Adrenal gland (tissue), 5 donors: ENCODE data around the gene CAPN8.

ENCODE experiments used
- CTCF ChIP-seq, 6 experiments: fragments of 450-650 bp in 4 of 6; fragments of 200-600 bp in 2 of 6; sonication (generic) in 1 of 6; IDR thresholded peaks; 1 replicate in 5 of 6; 2 replicates in 1 of 6; pipeline versions ENCODE4 v1.5.1 to v1.8.0; 2016 to 2021; ENCODE audit warnings: antibody characterized with exemption in 6 of 6, mild to moderate bottlenecking in 2 of 6, moderate library complexity in 1 of 6
- POLR2A ChIP-seq, 2 donors: fragments of 450-650 bp; IDR thresholded peaks; one replicate each; pipeline ENCODE4 v1.6.1; 2017; ENCODE audit warnings: antibody characterized with exemption in 2 of 2, mild to moderate bottlenecking in 2 of 2, moderate library complexity in 1 of 2
- donor health status: DM: no; HTN: no; CAD: no.

- no peak for TF ChIP-seq POLR2A (IDR thresholded peaks at IDR 0.05)
- no peak for TF ChIP-seq CTCF (IDR thresholded peaks at IDR 0.05)
Measured at GRCh38 chr1:223713546-223714420, 48.3 kb upstream of the CAPN8 start.
